HTR-8/SVneo (cell line): ENCODE data around the gene ROR2.
A peak's percentile ranks its signal among the peaks of the same experiment; 100 is the strongest.
"Not testable (repeated sequence)": the region's sequence is repeated elsewhere in the genome, so short reads cannot be mapped to it uniquely, and the experiment has no call there.

Experiments used
- DNase-seq: peaks from one replicate; pipeline ENCODE4 v3.0.0; 2011; ENCODE audit warnings: low spot score, mixed read lengths; ENCODE audit not compliant: insufficient read length
- FAIRE-seq: peaks from 2 replicates; lab custom pipeline; 2011; peaks lifted over from hg19 to GRCh38; lab: Jason Lieb, UNC

ROR2 gene

GRCh38 chr9:91567642-91568274 is 382.3 kb downstream of the ROR2 start:
- no peak for DNase-seq
- FAIRE-seq = no peak

GRCh38 chr9:91564081-91564670 is 385.9 kb downstream of the ROR2 start:
- FAIRE-seq = no peak
- no peak for DNase-seq

- FAIRE-seq (no peak), DNase-seq (no peak)
These were observed 387.6 kb downstream of the ROR2 start for GRCh38 chr9:91562416-91562815.

- no peak for FAIRE-seq
- no peak for DNase-seq
These were observed 389.7 kb downstream of the ROR2 start for GRCh38 chr9:91560301-91560700.

- FAIRE-seq (no peak), DNase-seq (no peak)
These were observed 391.1 kb downstream of the ROR2 start for GRCh38 chr9:91558879-91559278.

GRCh38 chr9:91558395-91558794 is 391.6 kb downstream of the ROR2 start:
- no peak for FAIRE-seq

GRCh38 chr9:91557327-91557726 is 392.7 kb downstream of the ROR2 start:
- DNase-seq (no peak), FAIRE-seq (no peak)

More at GRCh38 chr9:91558395-91558794, 391.6 kb downstream of the ROR2 start:
- DNase-seq = no peak

GRCh38 chr9:91555132-91555531 is 394.9 kb downstream of the ROR2 start:
- FAIRE-seq (no peak), DNase-seq (no peak)

- DNase-seq (no peak), FAIRE-seq (no peak)
These were observed 400.9 kb downstream of the ROR2 start for GRCh38 chr9:91549177-91549576.

- DNase-seq (no peak), FAIRE-seq (no peak)
These were observed 402.9 kb downstream of the ROR2 start for GRCh38 chr9:91547081-91547480.

GRCh38 chr9:91546574-91546973 is 403.5 kb downstream of the ROR2 start:
- no peak for DNase-seq
- FAIRE-seq = no peak

- FAIRE-seq = no peak
- DNase-seq = no peak
These were observed 408.3 kb downstream of the ROR2 start for GRCh38 chr9:91541734-91542133.

GRCh38 chr9:91540506-91540905 is 409.5 kb downstream of the ROR2 start:
- not testable (repeated sequence) for DNase-seq, FAIRE-seq

GRCh38 chr9:91536211-91536691 is 413.8 kb downstream of the ROR2 start:
- no peak for FAIRE-seq
- peak; percentile 15 for DNase-seq

- FAIRE-seq (no peak), DNase-seq (peak; percentile 9)
These were observed 415.7 kb downstream of the ROR2 start for GRCh38 chr9:91534374-91534773.

- no peak for FAIRE-seq
These were observed 416.6 kb downstream of the ROR2 start for GRCh38 chr9:91533382-91533781.

GRCh38 chr9:91532325-91532724 is 417.7 kb downstream of the ROR2 start:
- no peak for DNase-seq

More at GRCh38 chr9:91533382-91533781, 416.6 kb downstream of the ROR2 start:
- DNase-seq = no peak

GRCh38 chr9:91530829-91531228 is 419.2 kb downstream of the ROR2 start:
- DNase-seq (no peak), FAIRE-seq (no peak)

More at GRCh38 chr9:91532325-91532724, 417.7 kb downstream of the ROR2 start:
- no peak for FAIRE-seq

- FAIRE-seq = no peak
- no peak for DNase-seq
These were observed 427.5 kb downstream of the ROR2 start for GRCh38 chr9:91522481-91522880.

- no peak for DNase-seq
These were observed 430.3 kb downstream of the ROR2 start for GRCh38 chr9:91519520-91520277.

GRCh38 chr9:91518462-91518861 is 431.6 kb downstream of the ROR2 start:
- DNase-seq (no peak), FAIRE-seq (no peak)

More at GRCh38 chr9:91519520-91520277, 430.3 kb downstream of the ROR2 start:
- no peak for FAIRE-seq
